T-helper 17 cell (primary cell): Measurements from ENCODE around the gene GHRH. TPM values are rescaled to one million over a fixed set of nuclear protein-coding genes. Genes with fewer than 3 reads are reported as not detected.

Experiments
- total RNA-seq, 4 donors: library from RNA in 2 of 4; stranded (reverse) in 2 of 4; gene quantifications; one replicate each; pipeline ENCODE4 v1.2.3 and lab custom pipeline; 2022 to 2026

GHRH gene
- total RNA-seq, 2 donors from 2014 or later: not detected

Other genes starting within 250 kb of the GHRH start
- 10 to 100 TPM; 27.1 to 27.3 TPM for gene RBL1, start 165.8 kb downstream of the GHRH start, total RNA-seq
- 100 to 1,000 TPM; 107 to 120 TPM for gene RPN2, start 82.5 kb downstream of the GHRH start, total RNA-seq
- gene MROH8, start 82.3 kb downstream of the GHRH start, total RNA-seq: 1 to 10 TPM; 1.1 to 2.0 TPM
- gene MANBAL, start 27.8 kb upstream of the GHRH start, total RNA-seq: 1 to 10 TPM; 3.6 to 4.9 TPM
- gene SRC, start 84.3 kb upstream of the GHRH start, total RNA-seq: 10 to 100 TPM in 1 of 2 donors, 1 to 10 TPM in 1; 6.2 to 22.8 TPM